ENCODE results near the gene CTRL.

CTRL gene

DNA sequence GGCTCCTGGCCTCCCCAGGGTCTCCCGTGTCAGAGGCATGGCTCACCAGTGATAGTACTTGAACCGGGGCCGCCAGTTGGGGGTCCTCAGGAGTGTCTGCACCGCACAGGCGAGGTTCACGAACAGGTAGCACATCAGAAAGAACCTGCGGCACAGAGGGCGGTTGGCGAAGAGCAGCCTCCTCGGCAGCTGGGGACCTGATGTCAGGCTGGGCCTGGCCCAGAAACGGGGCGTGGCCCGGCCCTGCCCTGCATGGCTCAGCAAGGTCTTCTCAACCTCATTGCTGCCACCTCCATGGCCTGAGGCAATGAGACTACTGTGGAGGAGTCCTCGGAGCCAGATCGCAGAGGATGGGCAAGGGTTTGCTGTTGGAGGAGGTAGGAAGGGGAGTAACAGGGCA lies 16.4 kb upstream of the CTRL start:
- Histone ChIP-seq H3K27ac (ENCODE audit: low read depth, low read length) (no peak overlapping the region), H2AK5ac (ENCODE audit: low read length) (no peak overlapping the region), H3K79me1 (ENCODE audit: low read length) (no peaks in the 10 kb centered on the region), H3K27me3 (ENCODE audit: insufficient read depth, low read length) (no peaks in the 10 kb centered on the region), H3K4me3 (ENCODE audit: low read depth, low read length) (no peak overlapping the region), H2BK12ac (ENCODE audit: low read length) (no peak overlapping the region), H4K12ac (ENCODE audit: low read depth, low read length) (no peak overlapping the region), H3K79me2 (ENCODE audit: control insufficient read depth, insufficient read depth, low read length, poor library complexity) (no peaks in the 10 kb centered on the region), H3K14ac (ENCODE audit: low read length) (no peak overlapping the region), H3K4ac (ENCODE audit: low read depth, low read length) (no peak overlapping the region), H2AFZ (ENCODE audit: insufficient read depth, low read length, poor library complexity) (no peak overlapping the region), H3K9me3 (ENCODE audit: insufficient read depth, low read depth, low read length) (peaks cover 4% of the 10 kb centered on the region), H3K36me3 (ENCODE audit: control insufficient read depth in 1 of 2, insufficient read depth in 2 of 2, low read length in 2 of 2) (peaks cover 96 to 98% of the 10 kb centered on the region in 2 experiments), H3K4me2 (ENCODE audit: low read length) (no peak overlapping the region), H3K9ac (ENCODE audit: low read length) (no peak overlapping the region), H3K18ac (ENCODE audit: low read length) (no peak overlapping the region), H3K23ac (ENCODE audit: low read length) (no peak overlapping the region), H4K91ac (ENCODE audit: low read depth, low read length) (no peak overlapping the region), H4K8ac (ENCODE audit: low read depth, low read length) (no peak overlapping the region), H2BK120ac (ENCODE audit: insufficient read depth, low read length, poor library complexity) (no peak overlapping the region), H3K4me1 (ENCODE audit: control insufficient read depth in 1 of 2, insufficient read depth in 2 of 2, low read length in 2 of 2) (no peaks in the 10 kb centered on the region), H2BK5ac (ENCODE audit: low read depth, low read length, poor library complexity) (no peak overlapping the region)
- DNase-seq, result no peak
- WGBS (ENCODE audit: extremely low coverage, insufficient coverage, insufficient read length), result no CpG with 5 or more reads among the region's 15 CpGs

DNA sequence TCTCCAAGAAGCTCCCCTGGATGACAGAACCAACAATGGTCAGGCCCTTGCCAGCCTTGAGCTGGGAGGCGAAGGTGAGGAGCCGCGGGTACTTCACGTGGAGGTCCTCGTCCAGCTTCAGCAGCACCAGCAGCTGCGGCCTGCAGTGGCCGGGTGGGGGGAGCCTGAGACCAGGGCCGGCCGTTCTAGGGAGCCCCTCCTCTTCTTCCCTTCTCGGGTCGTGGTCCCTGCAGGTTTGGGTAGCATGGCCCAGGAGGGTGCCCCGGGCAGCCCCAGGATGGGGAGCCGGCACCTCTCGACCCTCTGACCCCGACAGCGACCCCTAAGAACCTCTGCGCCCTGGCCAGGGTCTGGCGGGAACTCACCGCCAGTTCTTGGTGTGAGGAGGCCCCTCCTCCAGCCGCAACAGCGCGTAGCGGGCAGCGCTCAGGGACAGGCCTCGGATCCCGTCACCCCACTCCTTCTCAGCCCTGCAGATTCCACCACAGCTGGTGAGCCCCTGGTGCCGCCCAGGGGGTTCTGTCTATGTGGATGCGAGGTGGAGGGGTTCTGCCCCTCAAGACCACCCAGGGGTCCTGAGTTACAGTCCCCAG lies 15.4 kb upstream of the CTRL start:
- Histone ChIP-seq H3K9me3 (ENCODE audit: insufficient read depth, low read depth, low read length) (peaks cover 6% of the 10 kb centered on the region), H3K14ac (ENCODE audit: low read length) (no peak overlapping the region), H3K4ac (ENCODE audit: low read depth, low read length) (no peak overlapping the region), H3K79me2 (ENCODE audit: control insufficient read depth, insufficient read depth, low read length, poor library complexity) (no peaks in the 10 kb centered on the region), H3K18ac (ENCODE audit: low read length) (peak overlapping the region; percentile 6), H2BK12ac (ENCODE audit: low read length) (no peak overlapping the region), H3K4me3 (ENCODE audit: low read depth, low read length) (no peak overlapping the region), H4K12ac (ENCODE audit: low read depth, low read length) (no peak overlapping the region), H3K27ac (ENCODE audit: low read depth, low read length) (no peak overlapping the region), H2BK120ac (ENCODE audit: insufficient read depth, low read length, poor library complexity) (no peak overlapping the region), H3K9ac (ENCODE audit: low read length) (no peak overlapping the region), H3K79me1 (ENCODE audit: low read length) (no peaks in the 10 kb centered on the region), H3K23ac (ENCODE audit: low read length) (no peak overlapping the region), H4K8ac (ENCODE audit: low read depth, low read length) (no peak overlapping the region), H3K4me2 (ENCODE audit: low read length) (no peak overlapping the region), H3K27me3 (ENCODE audit: insufficient read depth, low read length) (no peaks in the 10 kb centered on the region), H4K91ac (ENCODE audit: low read depth, low read length) (no peak overlapping the region), H2AK5ac (ENCODE audit: low read length) (no peak overlapping the region), H3K4me1 (ENCODE audit: control insufficient read depth in 1 of 2, insufficient read depth in 2 of 2, low read length in 2 of 2) (no peaks in the 10 kb centered on the region), H3K36me3 (ENCODE audit: control insufficient read depth in 1 of 2, insufficient read depth in 2 of 2, low read length in 2 of 2) (peaks cover 98 to 99% of the 10 kb centered on the region in 2 experiments), H2AFZ (ENCODE audit: insufficient read depth, low read length, poor library complexity) (no peak overlapping the region), H2BK5ac (ENCODE audit: low read depth, low read length, poor library complexity) (no peak overlapping the region)
- no peak for DNase-seq
- WGBS (ENCODE audit: extremely low coverage, insufficient coverage, insufficient read length), result no CpG with 5 or more reads among the region's 28 CpGs

DNA sequence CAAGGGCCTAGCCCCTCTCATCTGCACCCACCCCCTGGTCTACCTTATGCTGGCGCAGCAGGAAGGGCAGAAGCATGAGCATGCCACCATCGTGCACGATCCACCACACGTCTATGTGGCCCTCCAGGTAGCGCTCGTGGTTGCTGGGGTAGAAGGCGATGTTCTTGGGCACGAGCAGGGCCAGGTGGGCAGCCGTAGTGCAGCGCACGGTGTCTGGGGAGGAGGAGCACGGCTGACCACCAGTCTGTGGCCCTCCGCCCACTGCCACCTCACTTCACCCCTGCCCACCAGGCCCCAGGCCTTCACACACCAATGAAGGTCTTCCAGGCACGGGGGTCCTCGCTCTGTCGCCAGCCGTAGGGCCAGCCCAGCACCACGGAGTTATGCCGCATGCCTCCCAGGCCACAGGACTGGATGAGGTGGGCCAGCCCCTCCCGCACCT lies 14.5 kb upstream of the CTRL start:
- Histone ChIP-seq H3K79me2 (ENCODE audit: control insufficient read depth, insufficient read depth, low read length, poor library complexity) (no peaks in the 10 kb centered on the region), H3K79me1 (ENCODE audit: low read length) (no peaks in the 10 kb centered on the region), H3K18ac (ENCODE audit: low read length) (no peak overlapping the region), H3K23ac (ENCODE audit: low read length) (no peak overlapping the region), H2BK12ac (ENCODE audit: low read length) (no peak overlapping the region), H4K91ac (ENCODE audit: low read depth, low read length) (no peak overlapping the region), H3K4me2 (ENCODE audit: low read length) (no peak overlapping the region), H3K9me3 (ENCODE audit: insufficient read depth, low read depth, low read length) (peaks cover 6% of the 10 kb centered on the region), H2BK5ac (ENCODE audit: low read depth, low read length, poor library complexity) (no peak overlapping the region), H3K27me3 (ENCODE audit: insufficient read depth, low read length) (no peaks in the 10 kb centered on the region), H3K4me3 (ENCODE audit: low read depth, low read length) (no peak overlapping the region), H3K14ac (ENCODE audit: low read length) (no peak overlapping the region), H4K8ac (ENCODE audit: low read depth, low read length) (no peak overlapping the region), H3K9ac (ENCODE audit: low read length) (no peak overlapping the region), H2BK120ac (ENCODE audit: insufficient read depth, low read length, poor library complexity) (no peak overlapping the region), H3K36me3 (ENCODE audit: control insufficient read depth in 1 of 2, insufficient read depth in 2 of 2, low read length in 2 of 2) (peaks cover 98% of the 10 kb centered on the region in 2 experiments), H4K12ac (ENCODE audit: low read depth, low read length) (no peak overlapping the region), H3K4ac (ENCODE audit: low read depth, low read length) (no peak overlapping the region), H3K4me1 (ENCODE audit: control insufficient read depth in 1 of 2, insufficient read depth in 2 of 2, low read length in 2 of 2) (no peaks in the 10 kb centered on the region), H2AK5ac (ENCODE audit: low read length) (no peak overlapping the region), H3K27ac (ENCODE audit: low read depth, low read length) (no peak overlapping the region), H2AFZ (ENCODE audit: insufficient read depth, low read length, poor library complexity) (no peak overlapping the region)
- no CpG with 5 or more reads among the region's 20 CpGs for WGBS (ENCODE audit: extremely low coverage, insufficient coverage, insufficient read length)
- no peak for DNase-seq

DNA sequence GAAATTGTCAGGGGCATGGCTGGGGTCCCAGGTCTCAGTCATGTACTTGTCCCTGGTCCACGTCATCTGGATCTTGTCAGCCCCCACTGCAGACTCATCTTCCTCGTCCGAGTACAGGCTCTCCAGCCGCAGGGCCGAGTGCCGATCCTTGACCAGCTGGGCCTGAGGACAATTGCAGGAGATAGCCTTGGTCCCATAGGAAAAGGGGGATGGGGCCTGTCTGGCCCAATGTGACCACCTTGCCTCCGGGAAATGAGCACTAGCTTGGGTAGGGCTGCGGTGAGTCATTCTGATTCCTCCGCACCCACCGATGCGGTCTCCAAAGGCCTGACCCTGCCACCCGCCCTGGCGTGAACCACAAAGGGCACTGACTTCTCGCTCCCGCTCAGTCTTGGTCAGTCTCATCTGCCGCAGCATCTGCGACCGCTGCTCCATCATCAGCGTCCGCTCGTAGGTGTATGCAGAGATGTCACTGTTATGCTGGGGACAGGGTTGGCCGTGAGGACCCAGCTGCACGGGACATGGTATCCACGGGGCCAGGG lies 13.8 kb upstream of the CTRL start:
- Histone ChIP-seq H4K91ac (ENCODE audit: low read depth, low read length) (no peak overlapping the region), H2AK5ac (ENCODE audit: low read length) (no peak overlapping the region), H3K27me3 (ENCODE audit: insufficient read depth, low read length) (no peaks in the 10 kb centered on the region), H2AFZ (ENCODE audit: insufficient read depth, low read length, poor library complexity) (no peak overlapping the region), H3K27ac (ENCODE audit: low read depth, low read length) (no peak overlapping the region), H3K4ac (ENCODE audit: low read depth, low read length) (no peak overlapping the region), H3K18ac (ENCODE audit: low read length) (no peak overlapping the region), H3K36me3 (ENCODE audit: control insufficient read depth in 1 of 2, insufficient read depth in 2 of 2, low read length in 2 of 2) (peaks cover 92 to 94% of the 10 kb centered on the region in 2 experiments), H3K79me1 (ENCODE audit: low read length) (no peaks in the 10 kb centered on the region), H4K12ac (ENCODE audit: low read depth, low read length) (no peak overlapping the region), H2BK120ac (ENCODE audit: insufficient read depth, low read length, poor library complexity) (no peak overlapping the region), H3K4me2 (ENCODE audit: low read length) (no peak overlapping the region), H3K4me3 (ENCODE audit: low read depth, low read length) (no peak overlapping the region), H3K79me2 (ENCODE audit: control insufficient read depth, insufficient read depth, low read length, poor library complexity) (no peaks in the 10 kb centered on the region), H2BK12ac (ENCODE audit: low read length) (no peak overlapping the region), H3K9ac (ENCODE audit: low read length) (no peak overlapping the region), H3K9me3 (ENCODE audit: insufficient read depth, low read depth, low read length) (peaks cover 6% of the 10 kb centered on the region), H3K14ac (ENCODE audit: low read length) (no peak overlapping the region), H3K4me1 (ENCODE audit: control insufficient read depth in 1 of 2, insufficient read depth in 2 of 2, low read length in 2 of 2) (no peaks in the 10 kb centered on the region), H2BK5ac (ENCODE audit: low read depth, low read length, poor library complexity) (no peak overlapping the region), H3K23ac (ENCODE audit: low read length) (no peak overlapping the region), H4K8ac (ENCODE audit: low read depth, low read length) (no peak overlapping the region)
- no CpG with 5 or more reads among the region's 24 CpGs for WGBS (ENCODE audit: extremely low coverage, insufficient coverage, insufficient read length)
- DNase-seq, result no peak

Measured in trophoblast cell (in vitro differentiated cells and primary cell).